ENCODE results near the gene MED17.
"Not testable (repeated sequence)": the region's sequence is repeated elsewhere in the genome, so short reads cannot be mapped to it uniquely, and the experiment has no call there.

The MED17 gene

DNA sequence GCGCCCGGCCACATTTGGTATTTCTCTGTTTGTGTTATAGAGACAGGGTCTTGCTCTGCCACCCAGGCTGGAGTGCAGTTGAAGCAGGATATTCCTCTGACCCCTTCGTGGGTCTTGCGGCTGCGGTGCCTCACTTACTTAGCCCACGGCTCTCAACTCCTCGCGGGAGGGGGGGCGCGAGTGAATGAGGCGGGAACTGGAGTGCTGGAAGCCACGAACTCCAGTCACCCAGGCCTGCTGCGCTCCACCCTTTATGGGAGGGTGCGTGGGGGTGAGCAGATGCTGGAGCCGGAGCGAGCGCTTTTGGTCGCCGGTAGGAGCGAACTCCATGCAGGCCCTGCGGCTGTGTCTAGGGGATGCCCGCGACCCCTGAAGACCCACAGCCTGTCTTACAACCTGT lies 40.8 kb upstream of the MED17 start:
- Histone ChIP-seq H3K36me3 (ENCODE audit: control insufficient read depth, insufficient read depth, low read length) (peaks cover 3% of the 10 kb centered on the region), H3K4me3 (replicated peaks; ENCODE audit: low read depth, low read length) (no peak overlapping the region), H3K27me3 (replicated peaks; ENCODE audit: control insufficient read depth, insufficient read depth, low read length) (no peaks in the 10 kb centered on the region)
- TF ChIP-seq, protein P1, sequence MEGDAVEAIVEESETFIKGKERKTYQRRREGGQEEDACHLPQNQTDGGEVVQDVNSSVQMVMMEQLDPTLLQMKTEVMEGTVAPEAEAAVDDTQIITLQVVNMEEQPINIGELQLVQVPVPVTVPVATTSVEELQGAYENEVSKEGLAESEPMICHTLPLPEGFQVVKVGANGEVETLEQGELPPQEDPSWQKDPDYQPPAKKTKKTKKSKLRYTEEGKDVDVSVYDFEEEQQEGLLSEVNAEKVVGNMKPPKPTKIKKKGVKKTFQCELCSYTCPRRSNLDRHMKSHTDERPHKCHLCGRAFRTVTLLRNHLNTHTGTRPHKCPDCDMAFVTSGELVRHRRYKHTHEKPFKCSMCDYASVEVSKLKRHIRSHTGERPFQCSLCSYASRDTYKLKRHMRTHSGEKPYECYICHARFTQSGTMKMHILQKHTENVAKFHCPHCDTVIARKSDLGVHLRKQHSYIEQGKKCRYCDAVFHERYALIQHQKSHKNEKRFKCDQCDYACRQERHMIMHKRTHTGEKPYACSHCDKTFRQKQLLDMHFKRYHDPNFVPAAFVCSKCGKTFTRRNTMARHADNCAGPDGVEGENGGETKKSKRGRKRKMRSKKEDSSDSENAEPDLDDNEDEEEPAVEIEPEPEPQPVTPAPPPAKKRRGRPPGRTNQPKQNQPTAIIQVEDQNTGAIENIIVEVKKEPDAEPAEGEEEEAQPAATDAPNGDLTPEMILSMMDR (IDR thresholded peaks at IDR 0.05; ENCODE audit: insufficient read depth, low read length, poor library complexity, severe bottlenecking): no peak
- no peak for DNase-seq (ENCODE audit: extremely low read depth, insufficient read length)

DNA sequence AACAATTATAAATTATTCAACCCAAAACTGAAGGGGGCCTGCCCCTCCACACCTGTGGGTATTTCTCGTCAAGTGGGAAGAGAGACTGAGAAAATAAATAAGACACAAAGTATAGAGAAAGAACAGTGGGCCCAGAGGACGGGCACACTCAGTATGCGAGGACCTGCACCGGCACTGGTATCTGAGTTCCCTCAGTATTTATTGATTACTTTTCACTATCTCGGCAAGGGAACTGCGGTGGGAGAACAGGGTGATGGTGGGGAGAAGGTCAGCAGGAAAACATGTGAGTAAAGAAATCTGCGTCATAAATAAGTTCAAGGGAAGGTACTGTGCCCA lies 39.4 kb upstream of the MED17 start:
- Histone ChIP-seq H3K4me3 (replicated peaks; ENCODE audit: low read depth, low read length) (no peak overlapping the region), H3K36me3 (ENCODE audit: control insufficient read depth, insufficient read depth, low read length) (peaks cover 1% of the 10 kb centered on the region; the same call in 1 of the 2 replicates)

DNA sequence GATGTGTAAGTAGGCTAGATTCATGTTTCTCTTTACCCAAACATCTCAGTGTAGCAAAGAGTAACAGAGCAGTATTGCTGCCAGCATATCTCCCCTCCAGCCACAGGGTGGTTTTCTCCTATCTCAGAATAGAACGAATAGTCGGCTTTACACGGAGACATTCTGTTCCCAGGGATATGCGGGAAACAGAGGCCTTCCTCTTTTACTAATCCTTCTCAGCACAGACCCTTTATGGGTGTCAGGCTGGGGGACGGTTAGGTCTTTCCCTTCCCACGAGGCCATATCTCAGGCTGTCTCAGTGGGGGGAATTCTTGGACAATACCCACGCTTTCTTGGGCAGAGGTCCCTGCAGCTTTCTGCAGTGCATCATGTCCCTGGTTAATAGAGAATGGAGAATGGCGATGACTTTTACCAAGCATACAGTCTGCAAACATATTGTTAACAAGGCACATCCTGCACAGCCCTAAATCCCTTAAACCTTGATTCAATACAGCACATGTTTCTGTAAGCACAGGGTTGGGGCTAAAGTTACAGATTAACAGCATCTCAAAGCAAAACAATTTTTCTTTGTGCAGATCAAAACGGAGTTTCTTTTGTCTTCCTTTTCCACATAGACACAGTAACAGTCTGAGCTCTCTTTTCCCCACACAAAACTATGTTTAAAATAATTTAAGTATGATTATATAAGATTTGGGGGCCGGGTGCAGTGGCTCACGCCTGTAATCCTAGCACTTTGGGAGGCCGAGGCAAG lies 38.9 kb upstream of the MED17 start:
- DNase-seq (ENCODE audit: extremely low read depth, insufficient read length); H3K27me3 ChIP-seq (replicated peaks; ENCODE audit: control insufficient read depth, insufficient read depth, low read length); H3K4me3 ChIP-seq (replicated peaks; ENCODE audit: low read depth, low read length); H3K36me3 ChIP-seq (ENCODE audit: control insufficient read depth, insufficient read depth, low read length): not testable (repeated sequence)

More for the DNA sequence above, 39.4 kb upstream of the MED17 start:
- no peak for DNase-seq (ENCODE audit: extremely low read depth, insufficient read length)
- H3K27me3 ChIP-seq (replicated peaks; ENCODE audit: control insufficient read depth, insufficient read depth, low read length): no peaks in the 10 kb centered on the region
- TF ChIP-seq, protein P1 (IDR thresholded peaks at IDR 0.05; ENCODE audit: insufficient read depth, low read length, poor library complexity, severe bottlenecking): no peak

DNA sequence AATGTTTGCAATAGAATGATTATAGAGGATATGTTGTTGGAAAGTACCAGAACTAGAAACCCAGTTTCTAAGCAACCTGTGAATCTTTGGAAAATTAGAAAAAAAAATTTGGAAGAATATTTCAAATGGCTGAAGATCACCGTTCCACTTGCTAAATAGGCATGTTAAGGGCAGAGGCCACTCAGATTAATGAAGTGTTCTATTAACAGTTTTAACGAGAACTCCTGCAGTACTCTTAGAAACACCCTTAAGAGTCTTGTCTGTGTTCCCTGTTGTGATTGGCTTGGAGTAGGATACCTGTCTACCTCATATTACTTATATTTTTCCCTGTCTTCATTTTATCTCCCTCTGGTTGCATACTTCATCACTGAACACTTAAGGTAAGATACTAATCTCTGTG lies 38.0 kb upstream of the MED17 start:
- DNase-seq (ENCODE audit: extremely low read depth, insufficient read length): no peak
- peaks cover 1% of the 10 kb centered on the region; the same call in 1 of the 2 replicates for H3K36me3 ChIP-seq (ENCODE audit: control insufficient read depth, insufficient read depth, low read length)
- no peaks in the 10 kb centered on the region for H3K27me3 ChIP-seq (replicated peaks; ENCODE audit: control insufficient read depth, insufficient read depth, low read length)
- no peak overlapping the region for H3K4me3 ChIP-seq (replicated peaks; ENCODE audit: low read depth, low read length)
- TF ChIP-seq, protein P1 (IDR thresholded peaks at IDR 0.05; ENCODE audit: insufficient read depth, low read length, poor library complexity, severe bottlenecking): no peak

DNA sequence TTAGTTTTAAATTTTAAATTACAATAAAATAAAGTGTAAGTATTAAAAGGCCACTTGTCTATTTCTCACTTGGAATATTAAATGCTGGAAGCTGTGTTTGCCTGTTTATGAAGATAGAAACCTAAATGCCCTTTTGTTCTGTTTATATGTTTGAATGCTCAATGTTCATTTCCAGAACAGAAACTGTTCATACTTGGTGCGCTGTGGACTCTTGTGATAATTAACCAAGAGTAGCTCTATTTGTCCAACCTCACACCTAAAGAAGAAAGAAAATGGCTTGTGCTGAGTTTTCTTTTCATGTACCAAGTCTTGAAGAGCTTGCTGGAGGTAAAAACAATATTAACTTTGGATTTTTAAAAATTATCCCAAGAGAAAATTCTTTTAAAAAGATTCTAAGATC lies 37.0 kb upstream of the MED17 start:
- no peak for DNase-seq (ENCODE audit: extremely low read depth, insufficient read length)
- Histone ChIP-seq H3K4me3 (replicated peaks; ENCODE audit: low read depth, low read length) (no peak overlapping the region), H3K36me3 (ENCODE audit: control insufficient read depth, insufficient read depth, low read length) (peaks cover 1% of the 10 kb centered on the region; the same call in 1 of the 2 replicates), H3K27me3 (replicated peaks; ENCODE audit: control insufficient read depth, insufficient read depth, low read length) (no peaks in the 10 kb centered on the region)
- TF ChIP-seq, protein P1 (IDR thresholded peaks at IDR 0.05; ENCODE audit: insufficient read depth, low read length, poor library complexity, severe bottlenecking): no peak

DNA sequence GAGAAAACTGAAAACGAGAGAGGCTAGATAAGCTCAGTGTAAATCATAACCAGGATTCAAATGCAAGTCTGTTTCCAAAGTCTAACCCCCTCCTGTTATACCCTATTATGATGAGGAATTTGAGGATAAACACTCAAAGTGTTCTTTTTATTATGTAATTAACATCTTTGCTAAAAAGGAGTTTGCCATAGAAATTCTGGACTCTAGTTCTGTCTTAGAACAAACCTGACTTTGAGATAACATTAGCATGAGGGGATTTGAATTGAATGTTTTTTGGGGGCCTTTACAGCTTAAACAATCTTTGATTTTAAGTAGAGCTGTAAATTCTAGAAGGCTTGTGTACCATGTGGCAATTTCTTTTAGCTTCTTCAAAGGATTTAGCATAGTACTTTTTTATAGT lies 33.1 kb upstream of the MED17 start:
- H3K27me3 ChIP-seq (replicated peaks; ENCODE audit: control insufficient read depth, insufficient read depth, low read length): no peaks in the 10 kb centered on the region
- TF ChIP-seq, protein P1 (IDR thresholded peaks at IDR 0.05; ENCODE audit: insufficient read depth, low read length, poor library complexity, severe bottlenecking): no peak
- no peak for DNase-seq (ENCODE audit: extremely low read depth, insufficient read length)
- no peaks in the 10 kb centered on the region; the same call in none of the 2 replicates for H3K36me3 ChIP-seq (ENCODE audit: control insufficient read depth, insufficient read depth, low read length)
- H3K4me3 ChIP-seq (replicated peaks; ENCODE audit: low read depth, low read length): no peak overlapping the region

Data from GM06990 (cell line).